H9 (cell line): ENCODE measurements around the gene IGFBP5. TPM values are rescaled to one million over a fixed set of nuclear protein-coding genes. Genes with fewer than 3 reads are reported as not detected.

Experiments used
- DNase-seq: peaks from one replicate; pipeline ENCODE4 v3.0.0-alpha.2; 2017
- H2AFZ ChIP-seq: one replicate; pipeline ENCODE4 v1.6.1; 2013; ENCODE audit warnings: mild to moderate bottlenecking, low read length, control low read depth, moderate library complexity
- H2AK5ac ChIP-seq: 2 replicates; pipeline ENCODE4 v1.6.1; 2013; ENCODE audit warnings: low read length, control low read depth, mixed read lengths; ENCODE audit not compliant: insufficient read length
- H2BK120ac ChIP-seq: one replicate; pipeline ENCODE4 v1.6.1; 2013; ENCODE audit warnings: low read depth, mild to moderate bottlenecking, low read length, control low read depth, inconsistent platforms; ENCODE audit not compliant: poor library complexity, severe bottlenecking
- H2BK12ac ChIP-seq: 2 replicates; pipeline ENCODE4 v1.6.1; 2013; ENCODE audit warnings: low read length, control low read depth, mixed read lengths, low read depth; ENCODE audit not compliant: insufficient read length
- H2BK15ac ChIP-seq: 2 replicates; pipeline ENCODE4 v1.6.1; 2013; ENCODE audit warnings: low read depth, low read length, control low read depth
- H2BK20ac ChIP-seq: one replicate; pipeline ENCODE4 v1.6.1; 2013; ENCODE audit warnings: low read depth, mild to moderate bottlenecking, low read length, control low read depth, inconsistent platforms; ENCODE audit not compliant: poor library complexity, severe bottlenecking
- H2BK5ac ChIP-seq: 2 replicates; pipeline ENCODE4 v1.6.1; 2013; ENCODE audit warnings: low read length, control low read depth, mixed read lengths; ENCODE audit not compliant: insufficient read length
- H3K14ac ChIP-seq: 2 replicates; pipeline ENCODE4 v1.6.1; 2013; ENCODE audit warnings: low read length, control low read depth; ENCODE audit not compliant: insufficient read depth
- H3K18ac ChIP-seq: 2 replicates; pipeline ENCODE4 v1.6.1; 2013; ENCODE audit warnings: low read depth, mild to moderate bottlenecking, mixed read lengths, low read length, control low read depth; ENCODE audit not compliant: insufficient read length
- H3K23ac ChIP-seq: 2 replicates; pipeline ENCODE4 v1.6.1; 2013; ENCODE audit warnings: low read length, control low read depth, mixed read lengths, low read depth; ENCODE audit not compliant: insufficient read length
- H3K23me2 ChIP-seq: 2 replicates; pipeline ENCODE4 v1.6.1; 2013; ENCODE audit warnings: low read depth, mild to moderate bottlenecking, mixed read lengths, low read length, control low read depth; ENCODE audit not compliant: insufficient read length, poor library complexity, severe bottlenecking
- H3K27ac ChIP-seq: 2 replicates; pipeline ENCODE4 v1.5.1; 2013; ENCODE audit warnings: low read length, control low read depth, mixed read lengths, low read depth; ENCODE audit not compliant: insufficient read length
- H3K27me3 ChIP-seq: 2 replicates; pipeline ENCODE4 v1.6.1; 2013; ENCODE audit warnings: low read length, control low read depth, inconsistent platforms; ENCODE audit not compliant: insufficient read depth
- H3K4ac ChIP-seq: 2 replicates; pipeline ENCODE4 v1.6.1; 2013; ENCODE audit warnings: low read depth, mild to moderate bottlenecking, control low read depth, inconsistent platforms, low read length, moderate library complexity
- H3K4me1 ChIP-seq: 2 replicates; pipeline ENCODE4 v1.6.1; 2013; ENCODE audit warnings: low read length, control low read depth, inconsistent platforms; ENCODE audit not compliant: insufficient read depth
- H3K4me2 ChIP-seq: 2 replicates; pipeline ENCODE4 v1.6.1; 2013; ENCODE audit warnings: low read length, control low read depth, mixed read lengths; ENCODE audit not compliant: insufficient read length, insufficient read depth
- H3K56ac ChIP-seq: 2 replicates; pipeline ENCODE4 v1.6.1; 2013; ENCODE audit warnings: low read depth, mild to moderate bottlenecking, mixed read lengths, low read length, control low read depth; ENCODE audit not compliant: insufficient read length
- H3K79me1 ChIP-seq: 2 replicates; pipeline ENCODE4 v1.6.1; 2013; ENCODE audit warnings: low read depth, mild to moderate bottlenecking, moderate library complexity, low read length, control low read depth, inconsistent platforms; ENCODE audit not compliant: insufficient read depth, poor library complexity, severe bottlenecking
- H3K79me2 ChIP-seq: 2 replicates; pipeline ENCODE4 v1.6.1; 2013; ENCODE audit warnings: low read length, control low read depth, inconsistent platforms; ENCODE audit not compliant: insufficient read depth
- H3K9ac ChIP-seq: 2 replicates; pipeline ENCODE4 v1.6.1; 2013; ENCODE audit warnings: low read length, control low read depth, mixed read lengths; ENCODE audit not compliant: insufficient read length; ENCODE audit errors: extremely low read depth
- H3K9me3 ChIP-seq: one replicate; pipeline ENCODE4 v1.6.1; 2013; ENCODE audit warnings: low read depth, low read length, inconsistent platforms; ENCODE audit not compliant: control insufficient read depth
- H3T11ph ChIP-seq: one replicate; pipeline ENCODE4 v1.6.1; 2013; ENCODE audit warnings: mild to moderate bottlenecking, low read length, control low read depth, inconsistent platforms
- H4K20me1 ChIP-seq: one replicate; pipeline ENCODE4 v1.6.1; 2013; ENCODE audit not compliant: control insufficient read depth, insufficient read length, insufficient read depth
- H4K5ac ChIP-seq: 2 replicates; pipeline ENCODE4 v1.6.1; 2013; ENCODE audit warnings: low read depth, mild to moderate bottlenecking, mixed read lengths, low read length, control low read depth; ENCODE audit not compliant: insufficient read length
- H4K8ac ChIP-seq: replicated peaks from 2 replicates; pipeline ENCODE4 v1.6.1; 2013; ENCODE audit warnings: low read length, control low read depth, mixed read lengths, low read depth; ENCODE audit not compliant: insufficient read length
- H4K91ac ChIP-seq: 2 replicates; pipeline ENCODE4 v1.6.1; 2013; ENCODE audit warnings: low read depth, mild to moderate bottlenecking, moderate library complexity, mixed read lengths, low read length, control low read depth; ENCODE audit not compliant: insufficient read length
- H3K27ac Mint-ChIP-seq, 3 experiments: 2 replicates in 2 of 3; 3 replicates in 1 of 3; pipeline ENCODE4 v1.8.0; 2020 to 2021; ENCODE audit warnings: mixed read lengths in 3 of 3, mild to moderate bottlenecking in 1 of 3, moderate library complexity in 1 of 3
- H3K27me3 Mint-ChIP-seq: 2 replicates; pipeline ENCODE4 v1.8.0; 2021; ENCODE audit warnings: low read depth, mild to moderate bottlenecking, moderate library complexity, mixed read lengths
- H3K36me3 Mint-ChIP-seq, 3 experiments: 2 replicates in 2 of 3; 3 replicates in 1 of 3; pipeline ENCODE4 v1.8.0; 2020 to 2021; ENCODE audit warnings: low read depth in 3 of 3, mixed read lengths in 3 of 3; ENCODE audit not compliant: insufficient read depth in 1 of 3
- H3K4me1 Mint-ChIP-seq, 2 experiments: 2 replicates each; pipeline ENCODE4 v1.8.0; 2020; ENCODE audit warnings: mixed read lengths in 2 of 2
- H3K4me3 Mint-ChIP-seq, 2 experiments: 2 replicates in 1 of 2; 3 replicates in 1 of 2; pipeline ENCODE4 v1.8.0; 2020 to 2021; ENCODE audit warnings: mild to moderate bottlenecking in 2 of 2, mixed read lengths in 2 of 2, moderate library complexity in 1 of 2
- H3K9me3 Mint-ChIP-seq, 2 experiments: 2 replicates in 1 of 2; 3 replicates in 1 of 2; pipeline ENCODE4 v1.8.0; 2020; ENCODE audit warnings: mild to moderate bottlenecking in 2 of 2, mixed read lengths in 2 of 2, moderate library complexity in 1 of 2
- WGBS: extraction: QIAGEN DNeasy Blood & Tissue Kit; methylation state at CpG from one replicate; pipeline ENCODE4 v1.1.7; 2013; ENCODE audit warnings: missing lambda C conversion rate, low lambda C conversion rate, mixed read lengths; ENCODE audit not compliant: insufficient read length; ENCODE audit errors: extremely low coverage; 5-methylcytosine and 5-hydroxymethylcytosine counted together
- total RNA-seq: library from RNA; stranded (reverse); gene quantifications from 2 replicates; pipeline ENCODE4 v1.2.1, GENCODE V29; 2021
- TF ChIP-seq, protein P1 (sequence below): fragments of 200-600 bp; sonication (generic); conservative IDR thresholded peaks from 3 replicates; pipeline ENCODE4 v1.8.0; 2021; ENCODE audit warnings: antibody characterized with exemption, mild to moderate bottlenecking

IGFBP5 gene
- total RNA-seq, 1 experiment from 2014 or later = 0.90 TPM

DNA sequence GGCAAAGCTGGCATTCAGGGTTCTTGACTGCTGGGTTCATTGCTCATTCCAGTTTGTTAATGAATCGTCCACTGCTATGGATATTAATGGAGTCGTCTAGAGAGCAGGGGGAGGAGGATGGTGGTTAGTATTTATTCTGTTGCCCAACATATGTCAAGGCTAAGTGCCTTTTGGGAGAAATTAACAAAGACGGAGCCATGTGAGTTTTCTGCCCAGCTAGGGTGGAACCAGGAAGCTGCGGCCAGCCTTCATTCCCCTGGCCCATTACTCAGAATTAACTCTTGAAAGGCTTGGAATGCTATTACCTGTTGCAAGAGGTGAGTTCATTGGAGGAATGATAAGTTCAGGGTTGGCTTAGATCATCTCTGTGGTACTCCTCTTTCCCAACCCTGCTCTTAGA is 42.8 kb downstream of the IGFBP5 start:
- H3K4ac ChIP-seq = no peak overlapping the region
- Mint-ChIP-seq H3K27me3 (no peaks in the 10 kb centered on the region), H3K4me1 (peaks cover 49 to 65% of the 10 kb centered on the region in 2 experiments), H3K4me3 (no peak overlapping the region), H3K36me3 (peaks cover 15 to 56% (median 34%) of the 10 kb centered on the region in 3 experiments; a peak in 6 of 7 replicates), H3K27ac (peak overlapping the region in 1 of 3 experiments; percentile 82; a peak in 3 of 7 replicates), H3K9me3 (no peaks in the 10 kb centered on the region)
- peaks cover 27% of the 10 kb centered on the region; the same call in 1 of the 2 replicates for H3K79me2 ChIP-seq
- no peak overlapping the region for H4K91ac ChIP-seq
- no peak overlapping the region for H4K8ac ChIP-seq
- H3K79me1 ChIP-seq = peaks cover 8% of the 10 kb centered on the region
- H3K9ac ChIP-seq = no peak overlapping the region
- H3K27me3 ChIP-seq = no peaks in the 10 kb centered on the region
- H2AFZ ChIP-seq = no peak overlapping the region
- WGBS = no CpG with 5 or more reads among the region's 4 CpGs
- no peak overlapping the region for H2BK12ac ChIP-seq
- H2BK120ac ChIP-seq = no peak overlapping the region
- H2BK5ac ChIP-seq = no peak overlapping the region
- TF ChIP-seq, protein P1, sequence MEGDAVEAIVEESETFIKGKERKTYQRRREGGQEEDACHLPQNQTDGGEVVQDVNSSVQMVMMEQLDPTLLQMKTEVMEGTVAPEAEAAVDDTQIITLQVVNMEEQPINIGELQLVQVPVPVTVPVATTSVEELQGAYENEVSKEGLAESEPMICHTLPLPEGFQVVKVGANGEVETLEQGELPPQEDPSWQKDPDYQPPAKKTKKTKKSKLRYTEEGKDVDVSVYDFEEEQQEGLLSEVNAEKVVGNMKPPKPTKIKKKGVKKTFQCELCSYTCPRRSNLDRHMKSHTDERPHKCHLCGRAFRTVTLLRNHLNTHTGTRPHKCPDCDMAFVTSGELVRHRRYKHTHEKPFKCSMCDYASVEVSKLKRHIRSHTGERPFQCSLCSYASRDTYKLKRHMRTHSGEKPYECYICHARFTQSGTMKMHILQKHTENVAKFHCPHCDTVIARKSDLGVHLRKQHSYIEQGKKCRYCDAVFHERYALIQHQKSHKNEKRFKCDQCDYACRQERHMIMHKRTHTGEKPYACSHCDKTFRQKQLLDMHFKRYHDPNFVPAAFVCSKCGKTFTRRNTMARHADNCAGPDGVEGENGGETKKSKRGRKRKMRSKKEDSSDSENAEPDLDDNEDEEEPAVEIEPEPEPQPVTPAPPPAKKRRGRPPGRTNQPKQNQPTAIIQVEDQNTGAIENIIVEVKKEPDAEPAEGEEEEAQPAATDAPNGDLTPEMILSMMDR = no peak
- no peak overlapping the region for H3K23ac ChIP-seq
- H3K56ac ChIP-seq = no peak overlapping the region
- no peaks in the 10 kb centered on the region for H4K20me1 ChIP-seq
- H3K18ac ChIP-seq = no peak overlapping the region
- peaks cover 5% of the 10 kb centered on the region; the same call in 1 of the 2 replicates for H3K4me1 ChIP-seq
- H3K9me3 ChIP-seq = no peaks in the 10 kb centered on the region
- no peak overlapping the region for H3K27ac ChIP-seq
- H3T11ph ChIP-seq = no peak overlapping the region
- no peak overlapping the region for H2AK5ac ChIP-seq
- no peak overlapping the region for H4K5ac ChIP-seq
- H3K23me2 ChIP-seq = no peaks in the 10 kb centered on the region
- H3K14ac ChIP-seq = no peak overlapping the region
- no peak overlapping the region for H2BK15ac ChIP-seq
- DNase-seq = no peak
- H3K4me2 ChIP-seq = no peak overlapping the region
- no peak overlapping the region for H2BK20ac ChIP-seq
